Measurements from ENCODE around the gene GPHN. TPM values are rescaled to one million over a fixed set of nuclear protein-coding genes. Genes with fewer than 3 reads are reported as not detected.
A peak's percentile ranks its signal among the peaks of the same experiment; 100 is the strongest.

GPHN gene
- polyA plus RNA-seq (2012; ENCODE audit: insufficient read depth, insufficient read length): 27.1 TPM

- DNase-seq (ENCODE audit: low read depth, low spot score): peak; percentile 97
- peak within 1 kb of the TSS; percentile 96 for H3K4me3 ChIP-seq (ENCODE audit: low read length)
These were observed at the start of gene GPHN for GRCh38 chr14:66507722-66508546. Gene GPHN, plus strand, starts transcription at chr14:66508147.

DNA sequence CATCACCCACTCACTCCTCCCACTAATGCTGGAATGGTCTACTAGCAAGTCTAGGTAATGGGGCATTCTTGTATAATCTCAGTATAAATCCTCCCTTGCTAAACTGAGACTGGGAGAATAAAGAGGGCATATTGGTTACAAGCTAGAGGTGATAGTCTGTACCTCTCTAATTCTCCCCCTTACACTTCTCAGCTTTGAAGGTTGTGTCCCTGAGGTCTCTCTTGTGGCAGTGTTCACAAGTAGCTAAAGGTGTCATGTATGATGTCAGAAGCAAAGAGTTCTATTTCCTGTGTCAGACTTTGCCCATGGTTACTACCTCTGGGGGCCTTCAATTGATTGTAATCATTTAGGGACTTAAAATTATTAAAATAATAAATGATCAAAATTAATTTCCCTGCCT lies 48.3 kb upstream of the GPHN start:
- H3K4me3 ChIP-seq (ENCODE audit: low read length): no peak overlapping the region

DNA sequence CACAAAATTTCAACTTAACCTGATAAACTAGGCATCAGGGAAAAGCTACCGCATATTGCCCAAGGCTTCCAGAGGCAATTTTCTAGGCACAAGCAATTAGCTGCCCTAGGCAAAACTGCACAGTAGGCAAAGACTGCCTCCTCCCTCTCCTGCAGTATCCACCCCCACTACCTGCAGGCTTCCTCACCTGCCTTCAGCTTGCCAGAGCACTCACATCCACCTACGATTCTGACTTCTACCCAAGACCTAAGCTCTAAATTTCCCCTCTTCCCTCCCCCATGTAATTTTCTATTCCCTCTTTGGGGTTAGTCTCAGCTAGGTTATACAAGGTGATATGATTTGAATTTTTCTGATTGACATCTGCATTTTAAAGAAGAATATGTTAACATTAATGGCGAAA lies 43.7 kb upstream of the GPHN start:
- H3K4me3 ChIP-seq (ENCODE audit: low read length): no peak overlapping the region
- DNase-seq (ENCODE audit: low read depth, low spot score): no peak

More for the DNA sequence above, 48.3 kb upstream of the GPHN start:
- DNase-seq (ENCODE audit: low read depth, low spot score): no peak

GRCh38 chr14:66468778-66469367 lies 39.1 kb upstream of the GPHN start:
- H3K4me3 ChIP-seq (ENCODE audit: low read length): no peak overlapping the region
- no peak for DNase-seq (ENCODE audit: low read depth, low spot score)

- DNase-seq (ENCODE audit: low read depth, low spot score): no peak
- no peak overlapping the region for H3K4me3 ChIP-seq (ENCODE audit: low read length)
These were observed 36.4 kb upstream of the GPHN start for GRCh38 chr14:66471584-66471983.

DNA sequence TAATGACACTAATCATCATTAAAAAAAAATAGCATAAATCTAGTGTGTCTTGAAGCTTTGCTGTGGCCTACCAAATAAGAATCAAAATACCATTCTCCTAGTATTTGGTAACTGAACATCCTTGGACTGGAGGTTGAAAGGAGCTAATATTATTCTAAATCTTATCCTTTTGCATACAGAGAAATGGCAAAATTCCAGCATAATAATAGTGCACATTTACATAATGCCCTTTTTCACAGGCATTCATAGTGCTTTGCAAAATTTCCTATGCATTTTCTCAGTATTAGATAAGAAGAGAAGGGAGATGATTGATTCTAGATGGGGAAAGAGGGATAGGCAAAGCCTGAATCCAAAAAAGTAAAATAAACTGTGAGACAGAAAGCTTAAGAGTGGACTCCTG lies 35.7 kb upstream of the GPHN start:
- H3K4me3 ChIP-seq (ENCODE audit: low read length): no peak overlapping the region
- no peak for DNase-seq (ENCODE audit: low read depth, low spot score)

GRCh38 chr14:66473223-66473622 lies 34.7 kb upstream of the GPHN start:
- H3K4me3 ChIP-seq (ENCODE audit: low read length): no peak overlapping the region
- DNase-seq (ENCODE audit: low read depth, low spot score): no peak

DNA sequence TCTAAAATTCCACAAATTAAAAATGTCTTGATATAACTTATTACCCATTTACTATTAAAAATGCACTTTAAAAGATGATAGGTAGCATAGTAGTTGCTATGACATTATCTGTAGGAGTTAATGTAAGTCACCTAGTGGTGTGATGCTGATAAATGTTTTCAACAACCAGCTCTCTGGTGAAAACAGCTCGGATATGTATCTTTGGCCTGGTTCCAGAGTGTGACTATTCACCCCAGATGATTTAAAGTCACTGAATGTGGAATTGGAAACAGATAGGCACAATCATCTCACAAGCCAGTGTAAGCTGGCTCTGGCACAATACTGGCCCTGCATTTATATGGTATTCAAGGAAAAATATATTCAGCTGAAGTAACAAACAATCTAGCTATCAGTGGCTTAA lies 31.0 kb upstream of the GPHN start:
- DNase-seq (ENCODE audit: low read depth, low spot score): no peak
- no peak overlapping the region for H3K4me3 ChIP-seq (ENCODE audit: low read length)

- no peak for DNase-seq (ENCODE audit: low read depth, low spot score)
- H3K4me3 ChIP-seq (ENCODE audit: low read length): no peak overlapping the region
These were observed 30.4 kb upstream of the GPHN start for GRCh38 chr14:66477567-66477966.

GRCh38 chr14:66482873-66483272 lies 25.1 kb upstream of the GPHN start:
- no peak for DNase-seq (ENCODE audit: low read depth, low spot score)
- no peak overlapping the region for H3K4me3 ChIP-seq (ENCODE audit: low read length)

DNA sequence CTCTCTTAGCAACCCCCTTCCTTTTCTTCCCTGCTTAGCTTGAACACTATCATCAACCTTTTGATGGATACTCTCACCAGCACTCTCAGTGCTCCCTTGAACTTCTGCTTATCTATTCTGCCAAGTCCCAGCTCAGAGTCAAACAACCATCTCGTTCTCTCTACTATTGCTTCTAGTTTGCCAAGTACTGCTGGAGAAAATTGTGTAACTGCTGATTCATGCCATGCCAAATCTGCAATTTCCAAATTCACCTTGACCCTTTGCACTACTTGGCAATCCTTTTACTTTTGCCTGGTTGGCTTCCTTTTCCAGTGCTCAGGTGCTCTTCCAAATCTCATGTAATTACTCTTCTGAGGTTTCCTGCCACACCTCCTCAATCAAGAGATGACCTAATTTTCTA lies 24.6 kb upstream of the GPHN start:
- no peak for DNase-seq (ENCODE audit: low read depth, low spot score)

GRCh38 chr14:66485029-66485428 lies 22.9 kb upstream of the GPHN start:
- no peak for DNase-seq (ENCODE audit: low read depth, low spot score)
- H3K4me3 ChIP-seq (ENCODE audit: low read length): no peak overlapping the region

More for the DNA sequence above, 24.6 kb upstream of the GPHN start:
- H3K4me3 ChIP-seq (ENCODE audit: low read length): no peak overlapping the region

DNA sequence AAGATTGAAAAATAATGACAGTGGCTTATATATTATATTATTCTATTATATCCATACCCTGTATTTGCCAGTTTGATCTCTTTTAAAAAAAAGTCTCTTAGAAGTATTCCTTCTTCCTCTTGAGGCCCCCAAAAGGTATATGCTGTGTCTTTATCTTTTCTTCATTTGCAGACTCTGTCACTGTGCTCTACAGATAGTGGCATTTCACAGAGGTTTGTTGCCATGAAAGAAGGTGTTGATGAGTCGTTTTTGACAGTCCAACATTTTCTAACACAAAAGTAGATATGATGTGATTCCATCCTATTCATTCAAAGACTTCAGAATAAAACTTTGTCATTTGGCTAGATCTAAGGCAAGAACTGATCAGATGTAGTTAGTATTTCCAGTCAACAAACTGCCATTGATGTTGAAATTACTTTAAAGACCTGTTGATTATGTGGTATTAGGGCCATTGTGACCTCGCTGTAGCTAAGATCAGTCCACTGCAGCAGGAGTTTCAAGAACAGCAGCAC lies 22.0 kb upstream of the GPHN start, which contains the start of gene CCDC196:
Gene CCDC196 (plus strand): TSS at position 462 of the 512 bp plus-strand sequence. CDS start 132 bp downstream, outside the sequence.
- no peak within 1 kb of the TSS for H3K4me3 ChIP-seq (ENCODE audit: low read length)
- no peak for DNase-seq (ENCODE audit: low read depth, low spot score)

- no peak overlapping the region for H3K4me3 ChIP-seq (ENCODE audit: low read length)
- DNase-seq (ENCODE audit: low read depth, low spot score): peak; percentile 55
These were observed 20.8 kb upstream of the GPHN start for GRCh38 chr14:66487164-66487563.

DNA sequence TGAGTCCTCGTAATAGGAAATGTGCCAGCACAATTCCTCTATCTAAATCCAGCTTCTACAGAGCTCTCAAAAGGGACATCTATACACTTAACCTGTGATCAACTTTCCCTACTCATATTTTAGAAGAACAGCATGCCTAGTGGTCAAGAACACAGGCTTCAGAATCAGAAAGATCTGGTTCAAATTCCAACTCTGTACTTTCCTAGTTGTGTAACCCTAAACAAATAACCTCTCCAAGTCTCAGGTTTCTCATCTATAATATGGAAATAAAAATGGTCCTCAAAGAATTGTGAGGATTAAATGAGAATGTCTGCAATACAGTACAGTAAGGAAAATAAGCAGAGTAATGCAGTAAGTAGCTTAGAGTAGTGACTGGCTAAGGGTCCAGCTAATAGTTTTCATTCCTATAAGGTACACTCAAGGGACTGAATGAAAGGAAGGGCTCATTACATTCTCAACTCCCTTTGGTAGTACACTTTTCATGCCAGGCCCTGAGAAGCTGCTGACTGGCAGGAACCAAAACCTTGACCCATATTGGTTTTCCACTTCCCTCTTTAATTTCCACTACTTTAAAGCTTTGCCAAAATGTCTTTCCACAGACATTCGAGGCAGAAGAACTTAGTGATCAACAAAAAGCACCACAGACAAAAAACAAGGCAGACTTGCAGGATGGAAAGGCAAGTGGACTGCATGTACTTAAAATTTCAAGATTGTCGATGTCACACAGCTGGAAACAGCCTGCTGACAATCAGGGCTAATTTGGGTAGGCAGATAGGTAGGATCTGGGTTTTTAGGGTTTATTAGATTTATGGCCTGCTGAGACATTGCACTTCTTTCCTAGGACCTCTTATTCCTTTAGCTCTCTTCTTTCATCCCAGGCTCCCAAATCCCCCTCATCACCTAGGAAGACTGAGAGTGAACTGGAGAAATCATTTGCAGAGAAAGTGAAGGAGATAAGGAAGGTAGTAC lies 17.5 kb upstream of the GPHN start:
- H3K4me3 ChIP-seq (ENCODE audit: low read length): no peak overlapping the region
- DNase-seq (ENCODE audit: low read depth, low spot score): no peak

- no peak for DNase-seq (ENCODE audit: low read depth, low spot score)
- no peak overlapping the region for H3K4me3 ChIP-seq (ENCODE audit: low read length)
These were observed 14.2 kb upstream of the GPHN start for GRCh38 chr14:66493750-66494149.

- DNase-seq (ENCODE audit: low read depth, low spot score): peak; percentile 80
- H3K4me3 ChIP-seq (ENCODE audit: low read length): peak overlapping the region; percentile 22
These were observed 12.5 kb upstream of the GPHN start for GRCh38 chr14:66495218-66496098.

GRCh38 chr14:66496188-66496807 lies 11.6 kb upstream of the GPHN start:
- peak overlapping the region; percentile 22 for H3K4me3 ChIP-seq (ENCODE audit: low read length)

More at GRCh38 chr14:66496188-66496807, 11.6 kb upstream of the GPHN start:
- DNase-seq (ENCODE audit: low read depth, low spot score): no peak

Data from Jurkat, Clone E6-1 (cell line).